HepG2 (cell line): Measurements from ENCODE around the gene PRRT1. TPM values are rescaled to one million over a fixed set of nuclear protein-coding genes. Genes with fewer than 3 reads are reported as not detected.

ENCODE experiments used
- ARNTL ChIP-seq: sonication (generic); formaldehyde crosslinking; IDR thresholded peaks from 2 replicates; pipeline ENCODE4 v1.4.0; 2020; ENCODE audit warnings: mild to moderate bottlenecking, missing genetic modification reagents
- CHD4 ChIP-seq: fragments of 200-600 bp; sonication (generic); IDR thresholded peaks from 2 replicates; pipeline ENCODE4 v1.7.0; 2017; ENCODE audit warnings: mild to moderate bottlenecking, low read length, borderline replicate concordance
- CTCF ChIP-seq: sonication (generic); formaldehyde crosslinking; IDR thresholded peaks from 2 replicates; pipeline ENCODE4 v1.5.0; 2020; ENCODE audit warnings: mild to moderate bottlenecking, missing genetic modification reagents, moderate library complexity
- GATAD1 ChIP-seq: IDR thresholded peaks from 2 replicates; pipeline ENCODE4 v1.6.1; 2016; ENCODE audit warnings: missing genetic modification reagents, missing compliant biosample characterization
- GTF2F1 ChIP-seq: fragments of 150-350 bp; IDR thresholded peaks from 2 replicates; pipeline ENCODE4 v1.6.1; 2014; ENCODE audit warnings: low read length
- MED1 ChIP-seq: sonication (generic); formaldehyde crosslinking; IDR thresholded peaks from 2 replicates; pipeline ENCODE4 v1.4.0; 2020; ENCODE audit warnings: missing genetic modification reagents
- MEIS2 ChIP-seq: sonication (generic); formaldehyde crosslinking; IDR thresholded peaks from 2 replicates; pipeline ENCODE4 v1.9.0; 2021; ENCODE audit warnings: mild to moderate bottlenecking, missing genetic modification reagents
- NFYC ChIP-seq: IDR thresholded peaks from 2 replicates; pipeline ENCODE4 v1.6.1; 2016; ENCODE audit warnings: missing genetic modification reagents, missing compliant biosample characterization
- NR2F6 ChIP-seq, 2 experiments: IDR thresholded peaks; 2 replicates each; pipeline ENCODE4 v1.6.1; 2016; ENCODE audit warnings: antibody characterized with exemption in 1 of 2, mild to moderate bottlenecking in 1 of 2
- PITX1 ChIP-seq: sonication (generic); formaldehyde crosslinking; IDR thresholded peaks from 2 replicates; pipeline ENCODE4 v1.5.1; 2020; ENCODE audit warnings: mild to moderate bottlenecking, missing genetic modification reagents
- POLR2AphosphoS5 ChIP-seq: IDR thresholded peaks from 2 replicates; pipeline ENCODE4 v1.6.1; 2012; ENCODE audit warnings: low read depth, low read length
- SIN3A ChIP-seq: IDR thresholded peaks from 2 replicates; pipeline ENCODE4 v1.6.1; 2011; ENCODE audit warnings: low read depth, mild to moderate bottlenecking, control low read depth, low read length, borderline replicate concordance
- SP1 ChIP-seq, 2 experiments: fragments of 450-650 bp in 1 of 2; sonication (generic) in 1 of 2; formaldehyde crosslinking in 1 of 2; IDR thresholded peaks; 2 replicates each; pipeline versions ENCODE4 v1.4.0 to v1.6.1; 2016 to 2020; ENCODE audit warnings: missing genetic modification reagents in 1 of 2
- U2AF1 ChIP-seq: fragments of 200-400 bp; formaldehyde crosslinking; optimal IDR thresholded peaks from 2 replicates; pipeline ENCODE3; 2017; ENCODE audit warnings: mild to moderate bottlenecking, low read depth, low read length
- ZBTB38 ChIP-seq: sonication (generic); formaldehyde crosslinking; IDR thresholded peaks from 2 replicates; pipeline ENCODE4 v1.5.1; 2020; ENCODE audit warnings: mild to moderate bottlenecking, missing genetic modification reagents
- ZNF124 ChIP-seq: sonication (generic); formaldehyde crosslinking; IDR thresholded peaks from 2 replicates; pipeline ENCODE4 v1.4.0; 2020; ENCODE audit warnings: missing genetic modification reagents
- ZNF333 ChIP-seq: sonication (generic); formaldehyde crosslinking; IDR thresholded peaks from 2 replicates; pipeline ENCODE4 v1.4.0; 2020; ENCODE audit warnings: mild to moderate bottlenecking, missing genetic modification reagents, borderline replicate concordance
- ZNF432 ChIP-seq: sonication (generic); formaldehyde crosslinking; IDR thresholded peaks from 2 replicates; pipeline ENCODE4 v1.5.0; 2020; ENCODE audit warnings: missing genetic modification reagents, mild to moderate bottlenecking, borderline replicate concordance
- ZNF543 ChIP-seq: sonication (generic); formaldehyde crosslinking; IDR thresholded peaks from 2 replicates; pipeline ENCODE4 v1.4.0; 2020; ENCODE audit warnings: mild to moderate bottlenecking, missing genetic modification reagents
- ZNF552 ChIP-seq: sonication (generic); formaldehyde crosslinking; IDR thresholded peaks from 2 replicates; pipeline ENCODE4 v1.9.0; 2022; ENCODE audit warnings: missing genetic modification reagents, mild to moderate bottlenecking, borderline replicate concordance
- ZNF598 ChIP-seq: sonication (generic); formaldehyde crosslinking; IDR thresholded peaks from 2 replicates; pipeline ENCODE4 v1.5.1; 2020; ENCODE audit warnings: mild to moderate bottlenecking, missing genetic modification reagents, borderline replicate concordance
- polyA plus RNA-seq, 8 experiments: library from polyadenylated mRNA; depleted of rRNA in 3 of 8; stranded (reverse) in 7 of 8; unstranded in 1 of 8; fragments of >200 nt; fragmentation: Illumina TruSeq in 4 of 8; extraction: Trizol in 4 of 8; gene quantifications; 2 replicates each; pipeline versions ENCODE4 v1.2.1 to v1.2.3, GENCODE V29; 2011 to 2016; ENCODE audit warnings: low read depth in 4 of 8, missing spikeins in 1 of 8, mixed read lengths in 1 of 8; ENCODE audit not compliant: insufficient read depth in 1 of 8
- total RNA-seq, 5 experiments: library from RNA; depleted of rRNA; stranded (reverse); fragments of >200 nt; fragmentation: Illumina TruSeq; extraction: Trizol; gene quantifications; 2 replicates each; pipeline ENCODE4 v1.2.3, GENCODE V29; 2016; ENCODE audit warnings: low read depth in 1 of 5
- TF ChIP-seq, protein P1 (sequence below): sonication (generic); formaldehyde crosslinking; IDR thresholded peaks from 2 replicates; pipeline ENCODE4 v1.8.0; 2022; ENCODE audit warnings: mild to moderate bottlenecking, missing genetic modification reagents; ENCODE audit not compliant: insufficient replicate concordance
- TF ChIP-seq, protein P2 (sequence below): sonication (generic); formaldehyde crosslinking; IDR thresholded peaks from 2 replicates; pipeline ENCODE4 v1.4.0; 2020; ENCODE audit warnings: missing genetic modification reagents
- TF ChIP-seq, protein P3 (sequence below): sonication (generic); formaldehyde crosslinking; IDR thresholded peaks from 2 replicates; pipeline ENCODE4 v1.8.0; 2022; ENCODE audit warnings: missing genetic modification reagents, mild to moderate bottlenecking, borderline replicate concordance

The PRRT1 gene
- total and polyA plus RNA-seq, 2 of the 13 experiments (the other 11 are each of a cell fraction or from before 2014, with no cell fraction given): 0.64 to 1.4 TPM

DNA sequence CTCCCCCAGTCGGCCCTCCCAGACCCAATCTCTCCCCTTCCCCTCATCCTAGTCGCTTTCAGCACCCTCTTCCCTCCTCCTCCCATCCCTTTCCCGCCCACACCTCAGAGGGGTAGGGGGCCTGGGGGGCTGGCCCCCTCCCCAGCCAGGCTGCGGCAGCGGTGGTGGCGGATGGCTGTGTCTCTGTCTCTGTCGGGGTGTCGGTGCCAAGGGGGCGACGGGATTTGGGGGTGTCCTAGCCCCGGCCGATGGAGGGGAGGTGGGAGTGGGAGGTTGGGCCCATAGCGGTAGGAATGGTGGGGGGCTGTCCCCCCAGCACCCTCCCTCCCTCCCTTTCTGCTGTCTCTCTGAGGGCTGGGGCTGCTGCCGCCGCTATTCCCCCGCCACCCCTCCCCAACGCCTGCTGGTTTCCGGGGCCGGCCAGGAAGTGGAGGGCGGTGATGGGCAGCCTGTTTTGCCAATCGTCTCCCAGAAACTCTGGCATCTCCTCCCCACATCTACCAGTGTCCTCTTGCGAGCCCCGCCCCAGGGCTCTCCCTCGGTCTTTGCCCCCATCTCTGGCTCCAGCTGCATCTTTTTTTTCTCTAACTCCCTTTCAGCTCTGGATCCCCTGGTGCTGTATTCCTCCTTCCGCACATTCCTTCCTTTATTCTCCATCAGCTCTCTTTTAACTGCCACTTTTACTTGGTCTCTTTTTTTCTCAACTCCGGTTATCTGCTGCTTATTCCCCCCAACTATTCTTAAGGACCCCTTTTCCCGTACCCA is 24.2 kb upstream of the PRRT1 start, which contains the start of gene AGPAT1 (continued):
- TF ChIP-seq SP1 (IDR thresholded peaks at IDR 0.05): no peak
- TF ChIP-seq SP1 (CRISPR knock-in tag; IDR thresholded peaks at IDR 0.05): peak; percentile 42; the same call in 1 of the 2 replicates
- peak; percentile 85 for TF ChIP-seq ZBTB38 (CRISPR knock-in tag)
- peak; percentile 91 for TF ChIP-seq POLR2AphosphoS5
- 0 out of 2 replicates have a peak, but pooled peaks have one; percentile 8 for TF ChIP-seq ZNF124 (CRISPR knock-in tag)
- peak; percentile 67; the same call in 1 of the 2 replicates for TF ChIP-seq ZNF543 (CRISPR knock-in tag)
- peak; percentile 87; the same call in 1 of the 2 replicates for TF ChIP-seq ZNF598
- TF ChIP-seq ZNF552 (CRISPR knock-in tag): no peak
- TF ChIP-seq, protein P1, sequence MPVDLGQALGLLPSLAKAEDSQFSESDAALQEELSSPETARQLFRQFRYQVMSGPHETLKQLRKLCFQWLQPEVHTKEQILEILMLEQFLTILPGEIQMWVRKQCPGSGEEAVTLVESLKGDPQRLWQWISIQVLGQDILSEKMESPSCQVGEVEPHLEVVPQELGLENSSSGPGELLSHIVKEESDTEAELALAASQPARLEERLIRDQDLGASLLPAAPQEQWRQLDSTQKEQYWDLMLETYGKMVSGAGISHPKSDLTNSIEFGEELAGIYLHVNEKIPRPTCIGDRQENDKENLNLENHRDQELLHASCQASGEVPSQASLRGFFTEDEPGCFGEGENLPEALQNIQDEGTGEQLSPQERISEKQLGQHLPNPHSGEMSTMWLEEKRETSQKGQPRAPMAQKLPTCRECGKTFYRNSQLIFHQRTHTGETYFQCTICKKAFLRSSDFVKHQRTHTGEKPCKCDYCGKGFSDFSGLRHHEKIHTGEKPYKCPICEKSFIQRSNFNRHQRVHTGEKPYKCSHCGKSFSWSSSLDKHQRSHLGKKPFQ (CRISPR knock-in tag): peak; percentile 36
- peak; percentile 59 for TF ChIP-seq SIN3A
- TF ChIP-seq, protein P2, sequence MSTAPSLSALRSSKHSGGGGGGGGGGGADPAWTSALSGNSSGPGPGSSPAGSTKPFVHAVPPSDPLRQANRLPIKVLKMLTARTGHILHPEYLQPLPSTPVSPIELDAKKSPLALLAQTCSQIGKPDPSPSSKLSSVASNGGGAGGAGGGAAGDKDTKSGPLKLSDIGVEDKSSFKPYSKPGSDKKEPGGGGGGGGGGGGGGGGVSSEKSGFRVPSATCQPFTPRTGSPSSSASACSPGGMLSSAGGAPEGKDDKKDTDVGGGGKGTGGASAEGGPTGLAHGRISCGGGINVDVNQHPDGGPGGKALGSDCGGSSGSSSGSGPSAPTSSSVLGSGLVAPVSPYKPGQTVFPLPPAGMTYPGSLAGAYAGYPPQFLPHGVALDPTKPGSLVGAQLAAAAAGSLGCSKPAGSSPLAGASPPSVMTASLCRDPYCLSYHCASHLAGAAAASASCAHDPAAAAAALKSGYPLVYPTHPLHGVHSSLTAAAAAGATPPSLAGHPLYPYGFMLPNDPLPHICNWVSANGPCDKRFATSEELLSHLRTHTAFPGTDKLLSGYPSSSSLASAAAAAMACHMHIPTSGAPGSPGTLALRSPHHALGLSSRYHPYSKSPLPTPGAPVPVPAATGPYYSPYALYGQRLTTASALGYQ (CRISPR knock-in tag): no peak
- peak; percentile 29; the same call in 1 of the 2 replicates for TF ChIP-seq MED1 (CRISPR knock-in tag)
- TF ChIP-seq, protein P3, sequence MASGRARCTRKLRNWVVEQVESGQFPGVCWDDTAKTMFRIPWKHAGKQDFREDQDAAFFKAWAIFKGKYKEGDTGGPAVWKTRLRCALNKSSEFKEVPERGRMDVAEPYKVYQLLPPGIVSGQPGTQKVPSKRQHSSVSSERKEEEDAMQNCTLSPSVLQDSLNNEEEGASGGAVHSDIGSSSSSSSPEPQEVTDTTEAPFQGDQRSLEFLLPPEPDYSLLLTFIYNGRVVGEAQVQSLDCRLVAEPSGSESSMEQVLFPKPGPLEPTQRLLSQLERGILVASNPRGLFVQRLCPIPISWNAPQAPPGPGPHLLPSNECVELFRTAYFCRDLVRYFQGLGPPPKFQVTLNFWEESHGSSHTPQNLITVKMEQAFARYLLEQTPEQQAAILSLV (CRISPR knock-in tag): peak; percentile 96; the same call in 1 of the 2 replicates
- no peak; the same call in 1 of the 2 replicates for TF ChIP-seq CTCF (CRISPR knock-in tag)
- peak; percentile 67 for TF ChIP-seq GATAD1 (CRISPR knock-in tag)
- TF ChIP-seq ARNTL (CRISPR knock-in tag): peak; percentile 57; the same call in 1 of the 2 replicates
- TF ChIP-seq ZNF333 (CRISPR knock-in tag): no peak
- peak; percentile 84 for TF ChIP-seq CHD4
- TF ChIP-seq NFYC (CRISPR knock-in tag): peak; percentile 92
- TF ChIP-seq ZNF432 (CRISPR knock-in tag): no peak
- 0 out of 2 replicates have a peak, but pooled peaks have one; percentile 46 for TF ChIP-seq MEIS2
- 0 out of 2 replicates have a peak, but pooled peaks have one; percentile 6 for TF ChIP-seq NR2F6 (IDR thresholded peaks at IDR 0.05)
- TF ChIP-seq NR2F6 (CRISPR knock-in tag; IDR thresholded peaks at IDR 0.05): no peak
- TF ChIP-seq GTF2F1: no peak
- peak; percentile 41 for TF ChIP-seq U2AF1
- TF ChIP-seq PITX1: no peak
